Fibroblast of pulmonary artery (primary cell): ENCODE data around the gene ENAH.

Source experiments
- DNase-seq: peaks from one replicate; pipeline ENCODE4 v3.0.0-alpha.2; 2010; ENCODE audit warnings: low read depth
- H3K4me3 ChIP-seq: replicated peaks from 2 replicates; pipeline ENCODE4 v1.5.1; 2011; ENCODE audit warnings: low read depth, mild to moderate bottlenecking, control low read depth, low read length, moderate library complexity
- TF ChIP-seq, protein P1 (sequence below): IDR thresholded peaks from 2 replicates; pipeline ENCODE4 v1.5.1; 2011; ENCODE audit warnings: mild to moderate bottlenecking, control low read depth, low read length, inconsistent platforms; ENCODE audit errors: missing control alignments

Gene ENAH

DNA sequence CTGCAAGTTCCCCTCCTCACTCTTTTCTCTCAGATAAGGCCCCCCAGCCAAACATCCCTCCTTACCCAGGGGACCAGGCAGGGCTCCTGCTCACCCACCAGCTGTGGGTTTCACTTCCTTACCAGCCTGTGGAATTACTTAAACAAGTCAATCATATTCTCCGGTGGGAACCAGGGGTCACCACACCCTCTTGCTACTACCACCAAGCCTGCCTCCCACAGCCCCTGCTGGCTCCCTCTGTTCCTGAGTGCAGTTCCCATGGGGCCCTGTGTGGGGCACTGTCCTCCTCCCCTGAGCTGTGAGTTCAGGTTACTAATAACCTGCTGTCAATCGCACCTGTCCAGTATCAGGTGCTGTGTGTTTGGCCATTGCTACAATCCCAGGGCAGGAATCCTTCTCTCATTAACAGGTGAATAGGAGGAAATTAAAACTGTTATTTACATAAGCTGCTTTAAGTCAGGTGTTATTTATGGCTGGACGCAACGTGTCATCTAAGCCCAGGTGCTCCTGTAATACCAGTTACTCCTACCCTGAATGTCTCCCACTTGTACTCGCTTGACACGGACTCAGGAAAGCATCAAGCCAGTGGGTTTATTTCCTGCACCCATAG lies 172.0 kb downstream of the ENAH start:
- no peak overlapping the region for H3K4me3 ChIP-seq
- TF ChIP-seq, protein P1, sequence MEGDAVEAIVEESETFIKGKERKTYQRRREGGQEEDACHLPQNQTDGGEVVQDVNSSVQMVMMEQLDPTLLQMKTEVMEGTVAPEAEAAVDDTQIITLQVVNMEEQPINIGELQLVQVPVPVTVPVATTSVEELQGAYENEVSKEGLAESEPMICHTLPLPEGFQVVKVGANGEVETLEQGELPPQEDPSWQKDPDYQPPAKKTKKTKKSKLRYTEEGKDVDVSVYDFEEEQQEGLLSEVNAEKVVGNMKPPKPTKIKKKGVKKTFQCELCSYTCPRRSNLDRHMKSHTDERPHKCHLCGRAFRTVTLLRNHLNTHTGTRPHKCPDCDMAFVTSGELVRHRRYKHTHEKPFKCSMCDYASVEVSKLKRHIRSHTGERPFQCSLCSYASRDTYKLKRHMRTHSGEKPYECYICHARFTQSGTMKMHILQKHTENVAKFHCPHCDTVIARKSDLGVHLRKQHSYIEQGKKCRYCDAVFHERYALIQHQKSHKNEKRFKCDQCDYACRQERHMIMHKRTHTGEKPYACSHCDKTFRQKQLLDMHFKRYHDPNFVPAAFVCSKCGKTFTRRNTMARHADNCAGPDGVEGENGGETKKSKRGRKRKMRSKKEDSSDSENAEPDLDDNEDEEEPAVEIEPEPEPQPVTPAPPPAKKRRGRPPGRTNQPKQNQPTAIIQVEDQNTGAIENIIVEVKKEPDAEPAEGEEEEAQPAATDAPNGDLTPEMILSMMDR, result peak; percentile 80
- no peak for DNase-seq

- DNase-seq, result no peak
- TF ChIP-seq, protein P1, result no peak
- H3K4me3 ChIP-seq, result no peak overlapping the region
Measured at GRCh38 chr1:225479996-225480720, 172.8 kb downstream of the ENAH start.

DNA sequence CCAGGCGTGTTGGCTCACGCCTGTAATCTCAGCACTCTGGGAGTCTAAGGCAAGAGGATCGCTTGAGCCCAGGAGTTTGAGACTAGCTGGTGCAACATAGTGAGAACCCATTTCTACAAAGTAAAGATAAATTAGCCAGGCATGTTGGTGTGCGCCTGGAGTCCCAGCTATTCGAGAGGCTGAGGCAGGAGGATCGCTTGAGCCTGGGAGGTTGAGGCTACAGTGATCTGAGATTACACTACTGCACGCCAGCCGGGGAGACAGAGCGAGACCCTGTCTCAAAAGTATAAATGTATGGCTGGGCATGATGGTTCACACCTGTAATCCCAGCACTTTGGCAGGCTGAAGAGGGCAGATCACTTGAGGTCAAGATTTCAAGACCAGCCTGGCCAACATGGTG lies 173.6 kb downstream of the ENAH start:
- no peak for DNase-seq
- H3K4me3 ChIP-seq, result no peak overlapping the region

DNA sequence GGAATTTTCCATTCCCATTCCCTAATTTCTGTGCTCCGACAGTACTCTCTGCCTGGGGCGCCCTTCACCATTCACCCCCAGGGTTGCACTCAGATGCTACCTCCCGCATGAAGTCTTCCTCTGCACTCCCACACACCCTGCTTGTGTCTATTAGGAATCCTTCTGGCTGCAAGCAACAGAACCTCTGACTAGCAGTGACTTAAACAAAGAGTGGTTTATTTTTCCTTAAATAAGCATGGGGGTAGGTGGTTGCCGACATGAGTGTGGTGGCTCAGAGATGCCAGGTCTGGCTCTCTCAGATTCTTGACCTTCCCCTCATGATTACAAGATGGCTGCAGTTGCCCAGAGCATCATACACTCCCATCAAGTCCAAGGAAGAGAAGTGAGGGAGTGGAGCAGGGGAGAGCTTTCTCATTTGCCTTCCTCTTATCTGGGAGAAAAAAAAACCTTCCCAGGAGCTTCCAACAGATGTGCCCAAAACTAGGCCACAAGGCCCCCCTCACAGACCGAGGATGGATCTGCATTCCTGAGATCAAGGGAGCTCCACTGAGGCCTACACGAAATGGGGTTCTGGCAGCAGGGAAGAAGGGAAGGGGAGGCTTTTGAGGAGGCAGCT lies 175.5 kb downstream of the ENAH start:
- TF ChIP-seq, protein P1, result no peak
- H3K4me3 ChIP-seq, result no peak overlapping the region
- DNase-seq, result no peak

More for the DNA sequence above, 173.6 kb downstream of the ENAH start:
- TF ChIP-seq, protein P1, result no peak

DNA sequence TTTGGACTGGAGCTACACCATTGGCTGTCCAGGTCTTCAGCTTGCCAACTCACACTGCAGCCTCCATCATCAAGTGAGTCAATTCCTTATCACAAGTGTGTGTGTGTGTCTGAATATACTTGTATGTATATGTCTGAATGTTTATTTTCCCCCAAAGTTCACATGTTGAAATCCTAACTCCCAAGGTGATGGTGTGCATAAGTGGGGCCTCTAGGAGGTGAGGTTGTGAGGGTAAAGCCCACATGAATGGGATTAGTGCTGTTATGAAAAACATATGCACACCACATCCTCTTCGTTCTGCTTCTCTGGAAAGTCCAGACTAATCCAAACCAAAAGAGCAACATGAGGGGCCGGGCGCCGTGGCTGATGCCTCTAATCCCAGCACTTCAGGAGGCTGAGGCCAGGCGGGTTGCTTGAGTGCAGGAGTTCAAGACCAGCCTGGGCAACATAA lies 176.4 kb downstream of the ENAH start:
- TF ChIP-seq, protein P1, result no peak
- DNase-seq, result no peak
- no peak overlapping the region for H3K4me3 ChIP-seq

DNA sequence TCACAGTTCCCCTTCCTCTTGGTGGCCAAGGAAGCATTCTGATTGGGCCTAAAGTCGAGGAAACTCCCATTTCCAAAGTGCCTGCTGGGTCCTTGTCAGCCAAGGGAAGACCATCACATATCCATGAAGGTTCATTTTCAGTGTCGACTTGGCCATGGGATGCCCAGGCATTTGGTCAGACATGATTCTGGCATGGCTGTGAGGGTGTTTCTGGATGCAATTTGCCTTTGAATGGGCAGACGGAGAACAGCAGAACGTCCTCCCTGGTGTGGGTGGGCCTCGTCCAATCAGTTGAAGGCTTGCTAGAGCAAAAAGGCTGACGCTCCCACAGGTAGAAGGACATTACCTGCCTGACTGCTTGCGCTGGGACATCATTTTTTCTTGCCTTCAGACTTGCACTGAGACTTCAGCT lies 176.8 kb downstream of the ENAH start:
- DNase-seq, result no peak
- TF ChIP-seq, protein P1, result no peak
- H3K4me3 ChIP-seq, result no peak overlapping the region
